HepG2 (cell line): ENCODE measurements around the gene CEP57L1.

Experiments used
- CBX5 ChIP-seq: sonication (generic); formaldehyde crosslinking; IDR thresholded peaks from 2 replicates; pipeline ENCODE4 v1.4.0; 2020; ENCODE audit warnings: missing genetic modification reagents, borderline replicate concordance
- ETV6 ChIP-seq: sonication (generic); formaldehyde crosslinking; conservative IDR thresholded peaks from 2 replicates; pipeline ENCODE4 v1.4.0; 2020; ENCODE audit warnings: missing genetic modification reagents
- MEF2D ChIP-seq: sonication (generic); formaldehyde crosslinking; IDR thresholded peaks from 2 replicates; pipeline ENCODE4 v1.5.1; 2020; ENCODE audit warnings: mild to moderate bottlenecking, missing genetic modification reagents
- POLR2AphosphoS5 ChIP-seq: IDR thresholded peaks from 2 replicates; pipeline ENCODE4 v1.6.1; 2012; ENCODE audit warnings: low read depth, low read length
- SP1 ChIP-seq, 2 experiments: fragments of 450-650 bp in 1 of 2; sonication (generic) in 1 of 2; formaldehyde crosslinking in 1 of 2; IDR thresholded peaks; 2 replicates each; pipeline versions ENCODE4 v1.4.0 to v1.6.1; 2016 to 2020; ENCODE audit warnings: missing genetic modification reagents in 1 of 2
- ZNF224 ChIP-seq: sonication (generic); formaldehyde crosslinking; IDR thresholded peaks from 2 replicates; pipeline ENCODE4 v1.5.0; 2020; ENCODE audit warnings: mild to moderate bottlenecking, missing genetic modification reagents

DNA sequence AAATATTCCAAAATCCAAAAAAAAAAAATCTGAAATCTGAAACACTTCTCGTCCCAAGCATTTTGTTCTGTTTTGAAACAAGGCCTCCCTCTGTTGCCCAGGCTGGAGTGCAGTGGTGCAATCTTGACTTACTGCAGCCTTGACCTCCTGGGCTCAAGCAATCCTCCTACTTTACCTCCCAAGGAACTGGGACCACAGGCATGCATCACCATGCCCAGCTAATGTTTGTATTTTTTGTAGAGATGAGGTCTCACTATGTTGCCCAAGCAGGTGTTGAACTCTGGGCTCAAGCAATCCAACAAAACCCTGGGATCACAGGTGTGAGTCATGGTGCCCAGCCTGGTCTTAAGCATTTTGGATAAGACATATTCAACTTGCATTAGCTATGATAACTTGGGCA lies 14.3 kb upstream of the CEP57L1 start:
- TF ChIP-seq ETV6 (CRISPR knock-in tag) (no peak), CBX5 (CRISPR knock-in tag) (no peak), POLR2AphosphoS5 (no peak), MEF2D (CRISPR knock-in tag) (no peak), SP1 (IDR thresholded peaks at IDR 0.05) (no peak), SP1 (CRISPR knock-in tag; IDR thresholded peaks at IDR 0.05) (no peak), ZNF224 (CRISPR knock-in tag) (no peak)
